ENCODE measurements around the gene CFTR. TPM values are rescaled to one million over a fixed set of nuclear protein-coding genes. Genes with fewer than 3 reads are reported as not detected.

The CFTR gene
- total RNA-seq, 4 donors from 2014 or later, result 43.0 to 176 (median 76.6) TPM

DNA sequence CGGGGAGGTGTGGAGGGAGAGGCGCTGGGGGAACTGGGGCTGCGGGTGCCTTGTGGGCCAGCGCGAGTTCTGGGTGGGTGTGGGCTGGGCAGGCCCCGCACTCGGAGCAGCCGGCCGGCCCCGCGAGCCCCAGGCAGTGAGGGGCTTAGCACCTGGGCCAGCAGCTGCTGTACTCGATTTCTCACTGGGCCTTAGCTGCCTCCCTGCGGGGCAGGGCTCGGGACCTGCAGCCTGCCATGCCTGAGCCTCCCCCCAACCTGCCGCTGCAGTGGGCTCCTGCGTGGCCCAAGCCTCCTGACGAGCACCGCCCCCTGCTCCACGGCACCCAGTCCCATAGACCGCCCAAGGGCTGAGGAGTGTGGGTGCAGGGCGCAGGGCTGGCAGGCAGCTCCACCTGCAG, 116.3 kb downstream of the CFTR start:
- WGBS, 2 donors (ENCODE audit: low coverage in 1 of 2), result 100% methylated on average over 11 of the region's 21 CpGs; no CpG with 5 or more reads in 1 of the 2 donors
- Histone ChIP-seq H3K9me3 (no peaks in the 10 kb centered on the region), H3K4me1 (no peaks in the 10 kb centered on the region), H3K27me3 (no peaks in the 10 kb centered on the region), H3K36me3 (no peaks in the 10 kb centered on the region), H3K4me3 (no peak overlapping the region), H3K27ac (no peak overlapping the region)
- in situ Hi-C loops (cut with MboI; ENCODE audit: low pct_ligation_motif_present in 1 of 4, low pct_unique_long_range_greater_than_20kb in 1 of 4, low sequenced_read_pairs in 3 of 4) (no loop called here), intact Hi-C loops (cut with DNase I; ENCODE audit: low total_unique reads) (no loop called here)
- no peak for DNase-seq
- no peak for TF ChIP-seq POLR2AphosphoS5 (IDR thresholded peaks at IDR 0.05)
- TF ChIP-seq EP300 (IDR thresholded peaks at IDR 0.05; ENCODE audit: low read depth), result no peak
- TF ChIP-seq POLR2A (IDR thresholded peaks at IDR 0.05), result no peak
- TF ChIP-seq, protein P1, sequence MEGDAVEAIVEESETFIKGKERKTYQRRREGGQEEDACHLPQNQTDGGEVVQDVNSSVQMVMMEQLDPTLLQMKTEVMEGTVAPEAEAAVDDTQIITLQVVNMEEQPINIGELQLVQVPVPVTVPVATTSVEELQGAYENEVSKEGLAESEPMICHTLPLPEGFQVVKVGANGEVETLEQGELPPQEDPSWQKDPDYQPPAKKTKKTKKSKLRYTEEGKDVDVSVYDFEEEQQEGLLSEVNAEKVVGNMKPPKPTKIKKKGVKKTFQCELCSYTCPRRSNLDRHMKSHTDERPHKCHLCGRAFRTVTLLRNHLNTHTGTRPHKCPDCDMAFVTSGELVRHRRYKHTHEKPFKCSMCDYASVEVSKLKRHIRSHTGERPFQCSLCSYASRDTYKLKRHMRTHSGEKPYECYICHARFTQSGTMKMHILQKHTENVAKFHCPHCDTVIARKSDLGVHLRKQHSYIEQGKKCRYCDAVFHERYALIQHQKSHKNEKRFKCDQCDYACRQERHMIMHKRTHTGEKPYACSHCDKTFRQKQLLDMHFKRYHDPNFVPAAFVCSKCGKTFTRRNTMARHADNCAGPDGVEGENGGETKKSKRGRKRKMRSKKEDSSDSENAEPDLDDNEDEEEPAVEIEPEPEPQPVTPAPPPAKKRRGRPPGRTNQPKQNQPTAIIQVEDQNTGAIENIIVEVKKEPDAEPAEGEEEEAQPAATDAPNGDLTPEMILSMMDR (IDR thresholded peaks at IDR 0.05), result no peak

DNA sequence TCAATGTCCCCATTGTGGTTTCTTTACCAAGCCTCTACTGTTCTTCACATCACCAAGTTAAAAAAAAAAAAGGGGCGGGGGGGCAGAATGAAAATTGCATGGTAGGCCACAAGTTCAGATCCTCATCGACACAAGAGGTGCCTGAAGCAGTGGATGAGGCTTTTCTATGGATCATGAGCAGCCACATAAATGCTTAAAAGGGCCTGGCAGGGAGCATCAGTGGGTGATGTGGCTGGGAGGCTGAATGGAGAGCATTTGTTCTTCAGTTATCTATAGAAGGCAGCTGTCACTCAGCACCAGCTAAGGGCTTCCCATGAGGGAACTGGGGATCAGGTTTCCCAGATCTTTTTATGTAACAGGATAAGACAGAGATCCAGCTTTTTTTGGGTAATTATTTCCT, 117.9 kb downstream of the CFTR start:
- DNase-seq, result no peak
- no peaks in the 10 kb centered on the region for H3K27me3 ChIP-seq
- WGBS, 2 donors (ENCODE audit: low coverage in 1 of 2), result 61 to 66% methylated on average over 2 of the region's 2 CpGs
- no peak overlapping the region for H3K4me3 ChIP-seq
- H3K9me3 ChIP-seq, result no peaks in the 10 kb centered on the region
- in situ Hi-C loops (cut with MboI; ENCODE audit: low pct_ligation_motif_present in 1 of 4, low pct_unique_long_range_greater_than_20kb in 1 of 4, low sequenced_read_pairs in 3 of 4), result no loop called here
- no peaks in the 10 kb centered on the region for H3K4me1 ChIP-seq
- TF ChIP-seq, protein P1 (IDR thresholded peaks at IDR 0.05), result no peak
- TF ChIP-seq POLR2AphosphoS5 (IDR thresholded peaks at IDR 0.05) (no peak), POLR2A (IDR thresholded peaks at IDR 0.05) (no peak)
- no peak overlapping the region for H3K27ac ChIP-seq
- intact Hi-C loops (cut with DNase I; ENCODE audit: low total_unique reads), result no loop called here
- H3K36me3 ChIP-seq, result no peaks in the 10 kb centered on the region

DNA sequence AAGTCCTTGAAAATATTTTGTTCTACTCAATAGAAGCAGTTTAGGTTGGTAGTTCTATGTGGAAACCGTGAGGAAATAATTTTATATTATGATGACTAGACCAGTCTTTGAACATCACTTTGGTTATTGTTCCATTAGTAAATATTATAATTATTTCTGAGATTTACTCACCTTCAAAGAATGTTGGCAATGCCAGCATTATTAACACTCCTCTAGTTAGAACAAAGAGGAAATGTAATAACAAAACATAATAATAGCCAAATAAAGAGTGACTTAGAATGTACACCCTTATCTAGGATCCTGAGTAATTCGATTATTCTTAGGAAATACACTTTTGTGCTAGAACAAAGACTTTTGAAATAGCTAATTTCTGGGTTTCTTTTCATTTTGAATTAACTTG, 121.1 kb downstream of the CFTR start:
- Histone ChIP-seq H3K4me1 (peaks cover 0 to 7% (median 2%) of the 10 kb centered on the region in 4 donors), H3K9me3 (no peaks in the 10 kb centered on the region), H3K27ac (no peak overlapping the region), H3K27me3 (no peaks in the 10 kb centered on the region), H3K36me3 (no peaks in the 10 kb centered on the region), H3K4me3 (no peak overlapping the region)
- TF ChIP-seq, protein P1 (IDR thresholded peaks at IDR 0.05), result no peak
- TF ChIP-seq POLR2A (IDR thresholded peaks at IDR 0.05) (no peak), EP300 (IDR thresholded peaks at IDR 0.05; ENCODE audit: low read depth) (no peak), POLR2AphosphoS5 (IDR thresholded peaks at IDR 0.05) (no peak)
- 61 to 72% methylated on average over 2 of the region's 2 CpGs for WGBS, 2 donors (ENCODE audit: low coverage in 1 of 2)
- in situ Hi-C loops (cut with MboI; ENCODE audit: low pct_ligation_motif_present in 1 of 4, low pct_unique_long_range_greater_than_20kb in 1 of 4, low sequenced_read_pairs in 3 of 4) (no loop called here), intact Hi-C loops (cut with DNase I; ENCODE audit: low total_unique reads) (no loop called here)
- DNase-seq, result no peak

DNA sequence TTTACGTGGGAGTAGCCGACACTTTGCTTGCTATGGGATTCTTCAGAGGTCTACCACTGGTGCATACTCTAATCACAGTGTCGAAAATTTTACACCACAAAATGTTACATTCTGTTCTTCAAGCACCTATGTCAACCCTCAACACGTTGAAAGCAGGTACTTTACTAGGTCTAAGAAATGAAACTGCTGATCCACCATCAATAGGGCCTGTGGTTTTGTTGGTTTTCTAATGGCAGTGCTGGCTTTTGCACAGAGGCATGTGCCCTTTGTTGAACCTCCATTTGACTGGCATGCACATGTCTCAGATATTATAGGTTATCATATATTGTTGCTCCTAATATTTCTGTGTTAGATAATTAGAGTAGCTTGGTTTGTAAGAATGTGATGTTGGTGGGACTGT, 123.8 kb downstream of the CFTR start:
- Histone ChIP-seq H3K27ac (no peak overlapping the region), H3K4me3 (no peak overlapping the region), H3K36me3 (no peaks in the 10 kb centered on the region), H3K9me3 (no peaks in the 10 kb centered on the region), H3K4me1 (peaks cover 0 to 7% (median 2%) of the 10 kb centered on the region in 4 donors), H3K27me3 (no peaks in the 10 kb centered on the region)
- 71 to 85% methylated on average over 4 of the region's 4 CpGs for WGBS, 2 donors (ENCODE audit: low coverage in 1 of 2)
- TF ChIP-seq, protein P1 (IDR thresholded peaks at IDR 0.05), result no peak
- TF ChIP-seq EP300 (IDR thresholded peaks at IDR 0.05; ENCODE audit: low read depth) (no peak), POLR2AphosphoS5 (IDR thresholded peaks at IDR 0.05) (no peak), POLR2A (IDR thresholded peaks at IDR 0.05) (no peak)
- intact Hi-C loops (cut with DNase I; ENCODE audit: low total_unique reads), result no loop called here
- no peak for DNase-seq
- in situ Hi-C loops (cut with MboI; ENCODE audit: low pct_ligation_motif_present in 1 of 4, low pct_unique_long_range_greater_than_20kb in 1 of 4, low sequenced_read_pairs in 3 of 4), result no loop called here

Data from transverse colon (tissue), 4 donors.